Hematopoietic multipotent progenitor cell treated with erythropoietin and hydrocortisone succinate and interleukin-3 and kit ligand, for 4 days (in vitro differentiated cells): ENCODE data around the gene PDGFRB.

ENCODE experiments used
- DNase-seq: peaks from one replicate; pipeline ENCODE4 v3.0.0-alpha.2; 2015

The PDGFRB gene

GRCh38 chr5:150155258-150156026 is at the start of gene PDGFRB:
PDGFRB (minus strand) TSS chr5:150155845; CDS start chr5:150137047, 18,798 bp downstream.
- DNase-seq = peak; percentile 76

GRCh38 chr5:150204590-150204960 is 48.9 kb upstream of the PDGFRB start:
- no peak for DNase-seq

- DNase-seq = peak; percentile 24
Measured at GRCh38 chr5:150203832-150204589, 48.4 kb upstream of the PDGFRB start.

GRCh38 chr5:150202501-150202900 is 46.9 kb upstream of the PDGFRB start:
- no peak for DNase-seq

DNA sequence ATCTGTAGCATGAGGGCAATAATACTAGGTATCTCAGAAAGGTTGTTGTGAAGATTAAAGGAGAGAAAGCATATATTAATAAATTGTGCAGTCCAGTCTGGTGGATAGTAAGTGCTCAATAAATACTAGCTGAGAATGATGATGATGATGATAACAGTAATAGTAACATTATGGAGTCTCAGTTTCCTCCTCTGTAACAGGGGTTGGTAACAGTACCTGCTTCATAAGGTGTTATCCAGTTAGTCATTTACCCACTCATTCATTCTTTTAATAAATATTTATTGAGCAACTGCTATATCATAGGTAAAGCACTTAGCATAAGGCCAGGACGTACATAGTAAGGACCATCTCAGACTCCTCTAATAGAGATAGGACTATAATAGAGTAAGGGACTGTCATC is 41.8 kb upstream of the PDGFRB start:
- no peak for DNase-seq

DNA sequence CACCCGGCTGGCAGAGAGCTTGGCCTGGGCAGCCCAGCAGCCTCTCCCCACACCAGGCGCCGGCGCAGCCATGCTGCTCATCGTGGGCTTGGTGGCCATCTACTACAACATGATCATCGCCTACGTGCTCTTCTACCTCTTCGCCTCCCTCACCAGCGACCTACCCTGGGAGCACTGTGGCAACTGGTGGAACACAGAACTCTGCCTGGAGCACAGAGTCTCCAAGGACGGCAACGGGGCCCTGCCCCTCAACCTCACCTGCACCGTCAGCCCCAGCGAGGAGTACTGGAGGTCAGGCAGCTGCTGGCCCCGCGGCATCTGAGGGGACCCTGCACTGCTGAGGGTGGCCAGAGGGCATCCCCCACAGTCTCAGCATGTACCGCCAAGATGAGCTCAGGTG is 41.3 kb upstream of the PDGFRB start:
- no peak for DNase-seq

DNA sequence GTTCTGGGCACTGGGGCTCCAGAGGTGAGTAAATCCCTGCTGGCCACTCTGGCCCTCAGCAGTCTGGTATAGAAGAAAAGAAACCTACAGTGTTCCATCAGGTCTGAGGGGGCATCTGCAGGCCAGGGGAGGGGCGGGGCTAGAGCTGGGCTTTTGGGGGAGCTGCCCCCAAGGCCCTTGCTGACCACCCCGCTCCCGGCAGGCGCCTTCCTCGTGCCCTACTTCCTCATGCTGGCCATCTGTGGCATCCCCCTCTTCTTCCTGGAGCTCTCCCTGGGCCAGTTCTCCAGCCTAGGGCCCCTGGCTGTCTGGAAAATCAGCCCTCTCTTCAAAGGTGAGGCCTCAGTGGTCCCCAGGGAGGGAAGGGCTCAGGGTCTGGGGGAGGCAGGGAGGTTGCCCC is 40.9 kb upstream of the PDGFRB start:
- no peak for DNase-seq

DNA sequence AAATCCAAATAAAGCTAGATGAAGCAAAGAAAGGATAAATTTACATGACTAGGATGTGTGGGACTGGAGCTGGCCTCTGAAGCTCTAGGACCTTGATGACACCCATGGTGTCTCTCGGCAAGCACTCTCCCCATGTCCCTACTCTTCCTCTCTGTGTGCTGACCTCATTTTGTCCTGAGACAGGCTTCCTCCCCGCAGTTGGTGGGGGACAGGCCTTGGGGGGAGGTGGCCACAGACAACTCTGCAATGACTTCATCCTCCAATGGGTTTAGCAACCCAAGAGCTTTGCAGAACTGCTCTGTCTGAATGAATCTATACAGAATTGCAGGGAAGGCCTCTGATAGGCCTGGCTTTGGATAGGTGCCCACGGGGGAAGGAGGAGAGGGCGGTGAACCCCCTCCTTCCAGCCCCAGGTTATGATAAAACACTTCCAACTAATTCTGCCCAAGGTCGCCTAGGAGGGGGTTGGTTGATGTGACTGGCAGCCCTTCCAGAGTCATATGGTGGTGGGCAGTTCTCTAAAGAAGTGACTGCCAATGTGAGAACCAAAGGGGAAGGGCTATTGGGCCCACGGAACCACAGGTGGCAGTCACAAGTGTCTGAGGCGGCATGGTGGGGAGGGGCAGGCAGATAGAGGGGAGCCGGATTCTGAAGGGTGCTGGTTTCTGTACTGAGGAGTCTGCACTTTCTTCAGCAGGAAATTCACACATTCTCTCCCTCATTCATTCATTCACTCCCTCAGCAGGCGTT is 40.3 kb upstream of the PDGFRB start:
- no peak for DNase-seq

DNA sequence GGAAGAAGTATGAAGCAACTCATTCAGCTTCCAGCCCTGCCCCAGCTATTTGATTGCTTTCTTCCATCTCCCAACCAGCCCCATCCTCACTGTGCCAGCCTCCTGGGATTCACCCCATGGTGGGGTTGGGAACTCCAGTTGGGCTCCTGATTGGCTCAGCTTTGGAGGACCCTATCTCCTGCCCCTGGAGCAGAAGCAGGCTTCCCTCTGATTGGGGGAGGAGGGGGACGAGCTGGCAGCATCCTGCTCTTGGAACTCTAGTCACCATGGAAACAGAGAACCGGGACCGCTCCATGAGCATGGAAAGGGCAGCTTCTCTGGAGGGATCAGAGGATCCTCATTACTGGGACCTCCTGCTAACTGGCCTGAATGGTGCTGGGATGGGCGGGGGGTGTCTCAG is 36.8 kb upstream of the PDGFRB start:
- DNase-seq = no peak

- no peak for DNase-seq
Measured at GRCh38 chr5:150190987-150191386, 35.3 kb upstream of the PDGFRB start.

GRCh38 chr5:150190503-150190979 is 34.9 kb upstream of the PDGFRB start:
- no peak for DNase-seq

GRCh38 chr5:150189728-150190502 is 34.3 kb upstream of the PDGFRB start, which contains the start of gene SLC6A7:
SLC6A7 (plus strand) TSS chr5:150190062; CDS start chr5:150190328, 266 bp downstream.
- no peak for DNase-seq

- peak; percentile 27 for DNase-seq
Measured at GRCh38 chr5:150189326-150189725, 33.7 kb upstream of the PDGFRB start.

GRCh38 chr5:150188146-150188842 is 32.6 kb upstream of the PDGFRB start:
- DNase-seq = no peak

GRCh38 chr5:150186897-150187296 is 31.3 kb upstream of the PDGFRB start:
- DNase-seq = no peak

DNA sequence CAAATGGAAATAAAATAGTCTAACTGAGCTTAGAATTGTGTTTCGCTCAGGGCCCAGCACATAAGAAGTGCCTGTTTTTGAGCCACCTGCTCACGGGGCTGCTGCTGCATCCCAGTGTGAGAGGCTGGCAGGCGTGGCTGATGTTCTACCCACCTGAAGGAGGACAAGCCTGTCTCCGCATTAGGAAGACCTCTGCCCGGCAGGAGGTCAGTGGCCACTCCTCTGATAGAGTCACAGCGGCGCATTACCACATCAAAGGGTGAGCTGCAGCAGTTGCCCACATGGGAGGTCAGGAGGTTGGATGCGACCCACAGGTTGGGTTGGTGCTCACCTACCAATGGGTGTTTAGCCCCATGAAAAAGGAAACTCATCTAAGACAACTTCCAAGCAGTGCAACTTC is 30.5 kb upstream of the PDGFRB start:
- DNase-seq = no peak

GRCh38 chr5:150184990-150185912 is 29.6 kb upstream of the PDGFRB start:
- no peak for DNase-seq

- no peak for DNase-seq
Measured at GRCh38 chr5:150184006-150184405, 28.4 kb upstream of the PDGFRB start.

DNA sequence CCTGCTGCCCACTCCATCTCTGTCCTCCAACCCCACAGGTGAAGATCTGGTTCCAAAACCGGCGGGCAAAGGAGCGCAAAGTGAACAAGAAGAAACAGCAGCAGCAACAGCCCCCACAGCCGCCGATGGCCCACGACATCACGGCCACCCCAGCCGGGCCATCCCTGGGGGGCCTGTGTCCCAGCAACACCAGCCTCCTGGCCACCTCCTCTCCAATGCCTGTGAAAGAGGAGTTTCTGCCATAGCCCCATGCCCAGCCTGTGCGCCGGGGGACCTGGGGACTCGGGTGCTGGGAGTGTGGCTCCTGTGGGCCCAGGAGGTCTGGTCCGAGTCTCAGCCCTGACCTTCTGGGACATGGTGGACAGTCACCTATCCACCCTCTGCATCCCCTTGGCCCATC is 27.8 kb upstream of the PDGFRB start:
- no peak for DNase-seq

DNA sequence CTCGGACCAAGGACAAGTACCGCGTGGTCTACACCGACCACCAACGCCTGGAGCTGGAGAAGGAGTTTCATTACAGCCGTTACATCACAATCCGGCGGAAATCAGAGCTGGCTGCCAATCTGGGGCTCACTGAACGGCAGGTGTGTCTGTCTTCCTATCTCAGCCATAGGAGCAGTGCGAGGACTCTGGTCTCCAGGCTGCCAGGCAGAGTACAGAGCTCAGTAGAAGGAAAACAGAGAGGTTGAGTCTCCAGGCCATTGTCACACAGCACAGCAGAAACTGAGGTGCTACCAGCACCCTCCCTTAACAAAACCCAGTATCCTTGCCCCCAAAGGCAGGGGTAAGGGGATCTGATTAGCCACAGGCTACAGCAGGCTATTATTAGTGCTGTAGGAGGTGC is 27.1 kb upstream of the PDGFRB start:
- DNase-seq = no peak
